Panc1 (cell line): Measurements from ENCODE around the gene BRSK1.

Source experiments
- CTCF ChIP-seq: fragments of 450-650 bp; IDR thresholded peaks from 2 replicates; pipeline ENCODE4 v1.5.1; 2017; ENCODE audit warnings: mild to moderate bottlenecking
- POLR2AphosphoS5 ChIP-seq: IDR thresholded peaks from 2 replicates; pipeline ENCODE4 v1.6.1; 2012; ENCODE audit warnings: mild to moderate bottlenecking, low read depth, low read length, moderate library complexity
- TCF7L2 ChIP-seq: IDR thresholded peaks from 2 replicates; pipeline ENCODE4 v1.6.1; 2011; ENCODE audit warnings: mild to moderate bottlenecking, low read depth, low read length, inconsistent platforms

- TF ChIP-seq CTCF = no peak
- TF ChIP-seq POLR2AphosphoS5 = no peak
- no peak for TF ChIP-seq TCF7L2
These were observed 22.3 kb downstream of the BRSK1 start for GRCh38 chr19:55305983-55306562.
